Measurements from ENCODE around the gene LRRC4C. TPM values are rescaled to one million over a fixed set of nuclear protein-coding genes. Genes with fewer than 3 reads are reported as not detected.

The LRRC4C gene
- total RNA-seq, 1 experiment from 2014 or later = 0.72 TPM

- ChIA-PET CTCF (no interaction called here), POLR2A (no interaction called here)
- Mint-ChIP-seq H3K27me3 (ENCODE audit: low read depth) (peaks cover 55% of the 10 kb centered on the region), H3K4me1 (peaks cover 46% of the 10 kb centered on the region), H3K4me3 (no peak overlapping the region), H3K9me3 (no peaks in the 10 kb centered on the region), H3K36me3 (no peaks in the 10 kb centered on the region), H3K27ac (no peak overlapping the region)
- TF ChIP-seq MLX (CRISPR knock-in tag; IDR thresholded peaks at IDR 0.05) = no peak
- TF ChIP-seq USF1 (CRISPR knock-in tag; IDR thresholded peaks at IDR 0.05) = no peak
- no peak for TF ChIP-seq ZNF219 (CRISPR knock-in tag; IDR thresholded peaks at IDR 0.05; ENCODE audit: borderline replicate concordance)
- TF ChIP-seq ZNF121 (CRISPR knock-in tag; IDR thresholded peaks at IDR 0.05) = no peak
- no peak for TF ChIP-seq ATF2 (CRISPR knock-in tag; IDR thresholded peaks at IDR 0.05; ENCODE audit: borderline replicate concordance, low read depth)
- no peak for TF ChIP-seq PREB (CRISPR knock-in tag; IDR thresholded peaks at IDR 0.05; ENCODE audit: borderline replicate concordance)
- no peak for TF ChIP-seq TEAD1 (CRISPR knock-in tag; IDR thresholded peaks at IDR 0.05)
- no peak for TF ChIP-seq HMGA2 (CRISPR knock-in tag; IDR thresholded peaks at IDR 0.05)
- TF ChIP-seq ZNF671 (CRISPR knock-in tag; IDR thresholded peaks at IDR 0.05) = no peak
- no peak for TF ChIP-seq NR2C2 (CRISPR knock-in tag; IDR thresholded peaks at IDR 0.05)
- TF ChIP-seq SMAD4 (CRISPR knock-in tag; IDR thresholded peaks at IDR 0.05) = no peak
- no peak for TF ChIP-seq ZBTB43 (CRISPR knock-in tag; IDR thresholded peaks at IDR 0.05)
- TF ChIP-seq ZNF281 (CRISPR knock-in tag; IDR thresholded peaks at IDR 0.05) = no peak
- no peak for TF ChIP-seq NR3C1 (CRISPR knock-in tag; conservative IDR thresholded peaks at IDR 0.05; ENCODE audit: low read depth)
- TF ChIP-seq IRF1 (CRISPR knock-in tag; IDR thresholded peaks at IDR 0.05) = no peak
- TF ChIP-seq E2F5 (CRISPR knock-in tag; IDR thresholded peaks at IDR 0.05) = no peak
- TF ChIP-seq ERG (CRISPR knock-in tag; IDR thresholded peaks at IDR 0.05) = no peak
- no peak for TF ChIP-seq ZNF138 (CRISPR knock-in tag; conservative IDR thresholded peaks at IDR 0.05)
- no peak for TF ChIP-seq TEAD4 (CRISPR knock-in tag; IDR thresholded peaks at IDR 0.05)
- TF ChIP-seq CBFB (CRISPR knock-in tag; IDR thresholded peaks at IDR 0.05; ENCODE audit: low read depth) = no peak
- DNase-seq (ENCODE audit: low spot score) (no peak), ATAC-seq (no peak)
These were observed 1231.7 kb downstream of the LRRC4C start for GRCh38 chr11:40227730-40228129.
